HepG2 (cell line): ENCODE data around the gene ARID5B. TPM values are rescaled to one million over a fixed set of nuclear protein-coding genes. Genes with fewer than 3 reads are reported as not detected.
A peak's percentile ranks its signal among the peaks of the same experiment; 100 is the strongest.

Experiments
- ATAC-seq: fragments of 200-7000 bp; cut with Tn5 transposase; 3 replicates; pipeline ENCODE4 v1.9.1; 2020; ENCODE audit warnings: mild to moderate bottlenecking, moderate library complexity
- BruUV-seq: library from RNA; stranded (reverse); fragments of 400-500 nt; replicated peaks from 2 replicates; lab custom pipeline; 2021; lab: Mats Ljungman, UMichigan
- CTCF ChIA-PET: fragments of 300-600 bp; formaldehyde crosslinking; extraction: SDS; loops from one replicate; lab custom pipeline; 2021; ENCODE audit warnings: low total read pairs, inconsistent platforms, low intra/inter-chr PET ratio; lab: Yijun Ruan, JAX
- POLR2A ChIA-PET: fragments of 350-600 bp; sonication (Branson Sonifier 250); formaldehyde crosslinking; loops from one replicate; lab custom pipeline; 2020; ENCODE audit warnings: antibody characterized with exemption, inconsistent platforms; lab: Yijun Ruan, JAX
- DNase-seq: peaks from one replicate; pipeline ENCODE4 v3.0.0-alpha.2; 2015; ENCODE audit warnings: low spot score
- FAIRE-seq: peaks from 3 replicates; lab custom pipeline; 2011; peaks lifted over from hg19 to GRCh38; lab: Jason Lieb, UNC
- H2AFZ ChIP-seq: one replicate; pipeline ENCODE4 v1.6.1; 2011; ENCODE audit warnings: low read length, inconsistent platforms
- H3K27ac ChIP-seq: fragments of 300-600 bp; 3 replicates; pipeline ENCODE4 v1.8.0; 2011; ENCODE audit warnings: mixed run types, mild to moderate bottlenecking, mixed read lengths, low read length, inconsistent platforms; ENCODE audit not compliant: insufficient read depth; ENCODE audit errors: extremely low read length
- H3K27me3 ChIP-seq, 2 experiments: fragments of 200-600 bp in 1 of 2; 2 replicates in 1 of 2; 3 replicates in 1 of 2; pipeline versions ENCODE4 v1.6.0 to v1.8.0; 2011; ENCODE audit warnings: low read length in 2 of 2, mild to moderate bottlenecking in 2 of 2, moderate library complexity in 2 of 2, inconsistent platforms in 1 of 2; ENCODE audit not compliant: insufficient read depth in 2 of 2, control insufficient read depth in 1 of 2
- H3K36me3 ChIP-seq, 2 experiments: fragments of 200-600 bp in 1 of 2; replicated peaks in 1 of 2; 2 replicates in 1 of 2; 3 replicates in 1 of 2; pipeline versions ENCODE4 v1.5.1 to v1.8.0; 2011; ENCODE audit warnings: low read length in 2 of 2, inconsistent platforms in 1 of 2; ENCODE audit not compliant: insufficient read depth in 2 of 2, control insufficient read depth in 1 of 2
- H3K4me1 ChIP-seq: 2 replicates; pipeline ENCODE4 v1.5.1; 2012; ENCODE audit warnings: low read length, inconsistent platforms; ENCODE audit not compliant: insufficient read depth
- H3K4me2 ChIP-seq: 2 replicates; pipeline ENCODE4 v1.6.0; 2011; ENCODE audit warnings: low read depth, low read length, inconsistent platforms
- H3K4me3 ChIP-seq, 3 experiments: fragments of 200-600 bp in 1 of 3; sonication (generic), shearing (Covaris generic) in 1 of 3; replicated peaks in 1 of 3; 2 replicates each; pipeline ENCODE4 v1.5.1; 2011 to 2016; ENCODE audit warnings: low read length in 3 of 3, inconsistent platforms in 2 of 3, low read depth in 2 of 3, mild to moderate bottlenecking in 2 of 3, control low read depth in 1 of 3, mixed read lengths in 1 of 3; ENCODE audit not compliant: insufficient read depth in 1 of 3
- H3K79me2 ChIP-seq: one replicate; pipeline ENCODE4 v1.6.1; 2011; ENCODE audit warnings: low read length, inconsistent platforms; ENCODE audit not compliant: insufficient read depth
- H3K9ac ChIP-seq: 2 replicates; pipeline ENCODE4 v1.6.0; 2011; ENCODE audit warnings: mild to moderate bottlenecking, low read depth, low read length, inconsistent platforms; ENCODE audit not compliant: insufficient read depth
- H3K9me3 ChIP-seq: 2 replicates; pipeline ENCODE4 v1.5.1; 2012; ENCODE audit warnings: mild to moderate bottlenecking, low read length
- H4K20me1 ChIP-seq: 2 replicates; pipeline ENCODE4 v1.6.0; 2011; ENCODE audit warnings: inconsistent platforms, mild to moderate bottlenecking, low read length, moderate library complexity; ENCODE audit not compliant: insufficient read depth
- IKZF1 ChIP-seq: fragments of 450-650 bp; IDR thresholded peaks from 2 replicates; pipeline ENCODE4 v1.7.1; 2016
- KLF12 ChIP-seq: sonication (generic); formaldehyde crosslinking; IDR thresholded peaks from 2 replicates; pipeline ENCODE4 v1.4.0; 2020; ENCODE audit warnings: missing genetic modification reagents, borderline replicate concordance
- LCORL ChIP-seq, 2 experiments: fragments of 450-650 bp in 1 of 2; sonication (generic) in 1 of 2; formaldehyde crosslinking in 1 of 2; IDR thresholded peaks; 2 replicates each; pipeline versions ENCODE4 v1.5.0 to v1.6.1; 2017 to 2020; ENCODE audit warnings: antibody characterized with exemption in 1 of 2, missing genetic modification reagents in 1 of 2
- NAIF1 ChIP-seq: sonication (generic); formaldehyde crosslinking; IDR thresholded peaks from 2 replicates; pipeline ENCODE4 v1.5.0; 2020; ENCODE audit warnings: mild to moderate bottlenecking, missing genetic modification reagents, borderline replicate concordance
- PPARG ChIP-seq: conservative IDR thresholded peaks from 2 replicates; pipeline ENCODE4 v1.6.1; 2016; ENCODE audit warnings: missing biosample characterization, missing genetic modification reagents
- REL ChIP-seq: sonication (generic); formaldehyde crosslinking; conservative IDR thresholded peaks from 2 replicates; pipeline ENCODE4 v1.8.0; 2022; ENCODE audit warnings: mild to moderate bottlenecking, missing genetic modification reagents, moderate library complexity
- ZFP36 ChIP-seq: fragments of 150-350 bp; IDR thresholded peaks from 2 replicates; pipeline ENCODE4 v1.6.1; 2018; ENCODE audit warnings: borderline replicate concordance, low read length, low read depth; ENCODE audit not compliant: partially characterized antibody
- ZFP62 ChIP-seq: sonication (generic); formaldehyde crosslinking; IDR thresholded peaks from 2 replicates; pipeline ENCODE4 v1.4.0; 2020; ENCODE audit warnings: missing genetic modification reagents
- ZNF264 ChIP-seq: sonication (generic); formaldehyde crosslinking; IDR thresholded peaks from 2 replicates; pipeline ENCODE4 v1.4.0; 2020; ENCODE audit warnings: missing genetic modification reagents
- ZNF776 ChIP-seq: sonication (generic); formaldehyde crosslinking; IDR thresholded peaks from 2 replicates; pipeline ENCODE4 v1.4.0; 2020; ENCODE audit warnings: mild to moderate bottlenecking, missing genetic modification reagents
- WGBS: methylation state at CpG from one replicate; pipeline ENCODE4 v1.1.6; 2017; ENCODE audit warnings: low lambda C conversion rate; 5-methylcytosine and 5-hydroxymethylcytosine counted together
- in situ Hi-C: cut with HindIII; loops from 2 replicates; pipeline ENCODE4 v1.10.0; 2017; ENCODE audit warnings: low pct_unique_long_range_greater_than_20kb; ENCODE audit not compliant: extremely low pct_ligation_motif_present
- intact Hi-C: fragments of 100-400 bp; cut with micrococcal nuclease; formaldehyde crosslinking; loops from one replicate; pipeline ENCODE4 v1.10.0; 2022; ENCODE audit not compliant: unreplicated experiment
- polyA plus RNA-seq, 8 experiments: library from polyadenylated mRNA; depleted of rRNA in 3 of 8; stranded (reverse) in 7 of 8; unstranded in 1 of 8; fragments of >200 nt; fragmentation: Illumina TruSeq in 4 of 8; extraction: Trizol in 4 of 8; gene quantifications; 2 replicates each; pipeline versions ENCODE4 v1.2.1 to v1.2.3, GENCODE V29; 2011 to 2016; ENCODE audit warnings: low read depth in 4 of 8, missing spikeins in 1 of 8, mixed read lengths in 1 of 8; ENCODE audit not compliant: insufficient read depth in 1 of 8
- total RNA-seq, 5 experiments: library from RNA; depleted of rRNA; stranded (reverse); fragments of >200 nt; fragmentation: Illumina TruSeq; extraction: Trizol; gene quantifications; 2 replicates each; pipeline ENCODE4 v1.2.3, GENCODE V29; 2016; ENCODE audit warnings: low read depth in 1 of 5
- TF ChIP-seq, protein P1 (sequence below): sonication (generic); formaldehyde crosslinking; IDR thresholded peaks from 2 replicates; pipeline ENCODE4 v1.5.0; 2020; ENCODE audit warnings: mild to moderate bottlenecking, missing genetic modification reagents, borderline replicate concordance
- TF ChIP-seq, protein P2 (sequence below): sonication (generic); formaldehyde crosslinking; IDR thresholded peaks from 2 replicates; pipeline ENCODE4 v1.8.0; 2022; ENCODE audit warnings: low read depth, missing genetic modification reagents
- TF ChIP-seq, protein P3 (sequence below): sonication (generic); formaldehyde crosslinking; IDR thresholded peaks from 2 replicates; pipeline ENCODE4 v1.8.1; 2023; ENCODE audit warnings: missing genetic modification reagents, mild to moderate bottlenecking, borderline replicate concordance

ARID5B gene
- total and polyA plus RNA-seq, 2 of the 13 experiments (the other 11 are each of a cell fraction or from before 2014, with no cell fraction given), result 6.2 to 21.1 TPM

DNA sequence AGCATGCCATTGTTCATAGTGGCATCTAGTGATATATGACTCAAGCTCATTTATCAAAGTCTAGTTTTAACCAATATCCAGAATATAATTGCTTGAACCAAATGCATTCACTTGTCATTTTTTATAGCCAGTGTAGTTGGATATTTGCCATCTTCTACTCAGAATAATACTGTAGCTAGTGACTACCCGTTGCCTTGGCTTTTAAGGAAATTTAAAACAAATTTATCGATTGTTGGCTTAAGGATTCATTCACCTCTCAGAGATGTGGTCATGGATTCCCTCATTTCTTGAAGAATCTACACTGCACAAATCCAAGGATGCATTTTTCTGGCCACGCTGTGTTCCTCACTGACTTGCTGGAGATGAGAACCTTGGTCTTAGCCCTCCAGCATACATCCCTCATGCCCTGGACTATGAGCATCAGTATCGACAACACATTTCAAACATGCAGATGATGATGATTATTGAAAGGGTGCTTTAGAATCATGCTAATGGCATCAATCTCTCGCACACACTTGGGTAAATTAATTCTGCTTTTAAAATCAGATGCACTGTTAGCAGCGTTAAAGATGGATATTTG is 8.8 kb downstream of the ARID5B start (continued):
- TF ChIP-seq, protein P1, sequence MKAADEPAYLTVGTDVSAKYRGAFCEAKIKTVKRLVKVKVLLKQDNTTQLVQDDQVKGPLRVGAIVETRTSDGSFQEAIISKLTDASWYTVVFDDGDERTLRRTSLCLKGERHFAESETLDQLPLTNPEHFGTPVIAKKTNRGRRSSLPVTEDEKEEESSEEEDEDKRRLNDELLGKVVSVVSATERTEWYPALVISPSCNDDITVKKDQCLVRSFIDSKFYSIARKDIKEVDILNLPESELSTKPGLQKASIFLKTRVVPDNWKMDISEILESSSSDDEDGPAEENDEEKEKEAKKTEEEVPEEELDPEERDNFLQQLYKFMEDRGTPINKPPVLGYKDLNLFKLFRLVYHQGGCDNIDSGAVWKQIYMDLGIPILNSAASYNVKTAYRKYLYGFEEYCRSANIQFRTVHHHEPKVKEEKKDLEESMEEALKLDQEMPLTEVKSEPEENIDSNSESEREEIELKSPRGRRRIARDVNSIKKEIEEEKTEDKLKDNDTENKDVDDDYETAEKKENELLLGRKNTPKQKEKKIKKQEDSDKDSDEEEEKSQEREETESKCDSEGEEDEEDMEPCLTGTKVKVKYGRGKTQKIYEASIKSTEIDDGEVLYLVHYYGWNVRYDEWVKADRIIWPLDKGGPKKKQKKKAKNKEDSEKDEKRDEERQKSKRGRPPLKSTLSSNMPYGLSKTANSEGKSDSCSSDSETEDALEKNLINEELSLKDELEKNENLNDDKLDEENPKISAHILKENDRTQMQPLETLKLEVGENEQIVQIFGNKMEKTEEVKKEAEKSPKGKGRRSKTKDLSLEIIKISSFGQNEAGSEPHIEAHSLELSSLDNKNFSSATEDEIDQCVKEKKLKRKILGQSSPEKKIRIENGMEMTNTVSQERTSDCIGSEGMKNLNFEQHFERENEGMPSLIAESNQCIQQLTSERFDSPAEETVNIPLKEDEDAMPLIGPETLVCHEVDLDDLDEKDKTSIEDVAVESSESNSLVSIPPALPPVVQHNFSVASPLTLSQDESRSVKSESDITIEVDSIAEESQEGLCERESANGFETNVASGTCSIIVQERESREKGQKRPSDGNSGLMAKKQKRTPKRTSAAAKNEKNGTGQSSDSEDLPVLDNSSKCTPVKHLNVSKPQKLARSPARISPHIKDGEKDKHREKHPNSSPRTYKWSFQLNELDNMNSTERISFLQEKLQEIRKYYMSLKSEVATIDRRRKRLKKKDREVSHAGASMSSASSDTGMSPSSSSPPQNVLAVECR (CRISPR knock-in tag), result no peak
- TF ChIP-seq ZFP36, result no peak

DNA sequence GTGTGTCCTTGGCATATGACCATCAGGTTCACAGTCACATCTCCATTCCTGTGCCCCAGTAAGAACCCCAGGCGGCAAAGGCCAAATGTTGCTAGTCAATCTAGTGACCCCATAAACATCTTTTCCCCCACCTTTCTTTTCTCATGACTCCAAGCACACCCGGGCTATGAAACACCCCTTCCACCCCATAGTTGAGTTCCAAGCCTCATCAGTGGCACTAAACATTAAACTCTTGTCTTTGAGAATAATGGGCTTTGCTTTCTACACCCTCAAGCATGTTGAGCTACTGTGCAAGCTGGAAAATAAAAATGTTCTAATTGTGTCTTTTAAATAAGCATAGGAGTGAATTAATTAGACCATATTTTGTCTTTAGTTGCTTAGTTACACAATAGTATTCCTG is 9.4 kb downstream of the ARID5B start:
- Histone ChIP-seq H3K4me1 (peaks cover 36% of the 10 kb centered on the region), H3K27me3 (no peaks in the 10 kb centered on the region), H2AFZ (no peak overlapping the region), H3K27ac (no peak overlapping the region), H3K79me2 (peaks cover 82% of the 10 kb centered on the region), H4K20me1 (peaks cover 11% of the 10 kb centered on the region), H3K4me3 (no peak overlapping the region), H3K36me3 (peaks cover 5 to 27% of the 10 kb centered on the region in 2 experiments), H3K9ac (no peak overlapping the region), H3K4me2 (no peak overlapping the region), H3K9me3 (no peaks in the 10 kb centered on the region)
- ATAC-seq (no peak), DNase-seq (no peak), FAIRE-seq (peak; percentile 39)
- in situ Hi-C loops (no loop called here), intact Hi-C loops (no loop called here)
- CTCF ChIA-PET, result no interaction called here
- WGBS, result 91% methylated on average over 2 of the region's 2 CpGs
- no TSS peak for BruUV-seq
- POLR2A ChIA-PET, result no interaction called here
- TF ChIP-seq ZNF264 (no peak), ZNF776 (CRISPR knock-in tag) (no peak), KLF12 (CRISPR knock-in tag) (no peak), REL (CRISPR knock-in tag) (no peak), ZFP62 (CRISPR knock-in tag) (no peak), LCORL (IDR thresholded peaks at IDR 0.05) (no peak), LCORL (CRISPR knock-in tag; IDR thresholded peaks at IDR 0.05) (no peak), NAIF1 (CRISPR knock-in tag) (no peak), IKZF1 (no peak), PPARG (CRISPR knock-in tag) (no peak)
- TF ChIP-seq, protein P2, sequence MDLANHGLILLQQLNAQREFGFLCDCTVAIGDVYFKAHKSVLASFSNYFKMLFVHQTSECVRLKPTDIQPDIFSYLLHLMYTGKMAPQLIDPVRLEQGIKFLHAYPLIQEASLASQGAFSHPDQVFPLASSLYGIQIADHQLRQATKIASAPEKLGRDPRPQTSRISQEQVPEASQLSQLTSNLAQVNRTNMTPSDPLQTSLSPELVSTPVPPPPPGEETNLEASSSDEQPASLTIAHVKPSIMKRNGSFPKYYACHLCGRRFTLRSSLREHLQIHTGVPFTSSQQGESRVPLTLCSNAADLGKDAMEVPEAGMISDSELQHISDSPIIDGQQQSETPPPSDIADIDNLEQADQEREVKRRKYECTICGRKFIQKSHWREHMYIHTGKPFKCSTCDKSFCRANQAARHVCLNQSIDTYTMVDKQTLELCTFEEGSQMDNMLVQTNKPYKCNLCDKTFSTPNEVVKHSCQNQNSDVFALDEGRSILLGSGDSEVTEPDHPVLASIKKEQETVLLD (CRISPR knock-in tag), result no peak
- TF ChIP-seq, protein P3, sequence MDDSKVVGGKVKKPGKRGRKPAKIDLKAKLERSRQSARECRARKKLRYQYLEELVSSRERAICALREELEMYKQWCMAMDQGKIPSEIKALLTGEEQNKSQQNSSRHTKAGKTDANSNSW (CRISPR knock-in tag), result no peak
- TF ChIP-seq, protein P1 (CRISPR knock-in tag), result no peak
